Heart right ventricle (tissue), 16 donors: ENCODE results near the gene EEF1AKMT4. TPM values are rescaled to one million over a fixed set of nuclear protein-coding genes. Genes with fewer than 3 reads are reported as not detected.
A peak's percentile ranks its signal among the peaks of the same experiment; 100 is the strongest.

ENCODE experiments used
- ATAC-seq, 8 donors: fragments of 200-7000 bp; cut with Tn5 transposase; one replicate each; pipeline ENCODE4 v1.9.1; 2020; ENCODE audit warnings: mild to moderate bottlenecking in 8 of 8, moderate library complexity in 8 of 8, moderate number of reproducible peaks in 1 of 8
- DNase-seq, 2 donors: peaks; one replicate each; pipeline ENCODE4 v3.0.0-alpha.2; 2020
- H3K27ac ChIP-seq, 10 donors: fragments of 200-600 bp; sonication (generic) in 2 of 10; one replicate each; pipeline versions ENCODE4 v1.5.0 to v1.8.0; 2020 to 2022; ENCODE audit warnings: mild to moderate bottlenecking in 3 of 10
- H3K27me3 ChIP-seq, 7 donors: fragments of 200-600 bp; one replicate each; pipeline ENCODE4 v1.8.0; 2021 to 2022; ENCODE audit warnings: mild to moderate bottlenecking in 2 of 7
- H3K36me3 ChIP-seq, 9 donors: fragments of 200-600 bp; sonication (generic) in 1 of 9; one replicate each; pipeline versions ENCODE4 v1.5.0 to v1.8.0; 2020 to 2022; ENCODE audit warnings: mild to moderate bottlenecking in 2 of 9
- H3K4me1 ChIP-seq, 9 donors: fragments of 200-600 bp; sonication (generic) in 1 of 9; one replicate each; pipeline versions ENCODE4 v1.5.0 to v1.8.0; 2020 to 2022; ENCODE audit warnings: mild to moderate bottlenecking in 4 of 9
- H3K4me3 ChIP-seq, 10 donors: fragments of 200-600 bp; sonication (generic) in 2 of 10; one replicate each; pipeline versions ENCODE4 v1.5.0 to v1.8.0; 2020 to 2022; ENCODE audit warnings: mild to moderate bottlenecking in 7 of 10, moderate library complexity in 2 of 10
- H3K9me3 ChIP-seq, 11 donors: fragments of 200-600 bp in 10 of 11; sonication (generic) in 2 of 11; one replicate each; pipeline versions ENCODE4 v1.5.0 to v1.8.0; 2013 to 2022; ENCODE audit warnings: mild to moderate bottlenecking in 2 of 11, control low read depth in 1 of 11, moderate library complexity in 1 of 11
- CTCF ChIP-seq, 9 donors: fragments of 200-600 bp; sonication (generic) in 2 of 9; IDR thresholded peaks; one replicate each; pipeline versions ENCODE4 v1.5.0 to v1.8.0; 2021 to 2022; ENCODE audit warnings: antibody characterized with exemption in 9 of 9, mild to moderate bottlenecking in 5 of 9, moderate library complexity in 1 of 9
- WGBS, 2 donors: extraction: QIAGEN DNeasy Blood & Tissue Kit; methylation state at CpG; one replicate each; pipeline ENCODE4 v1.1.7; 2013; ENCODE audit warnings: inconsistent platforms in 1 of 2; 5-methylcytosine and 5-hydroxymethylcytosine counted together
- intact Hi-C, 10 donors: fragments of 100-400 bp; cut with DNase I; formaldehyde crosslinking; loops; one replicate each; pipeline versions ENCODE4 v1.11.1 to v1.14.2; 2022
- polyA plus RNA-seq, 2 donors: library from polyadenylated mRNA; stranded (reverse); fragments of 200-250 nt; gene quantifications; one replicate each; pipeline ENCODE4 v1.2.3, GENCODE V29; 2013
- total RNA-seq, 10 donors: library from RNA; stranded (reverse); fragmentation: NEBNext Ultra II Directional in 3 of 10; extraction: Animal tissue kit (Norgen Biotek cat#: 25700) in 3 of 10; gene quantifications; one replicate each; pipeline versions ENCODE4 v1.2.1 to v1.2.4, GENCODE V29; 2021 to 2023
- donor health status: Arrhythmogenic right ventricular cardiomyopathy.
- donor health status: ischemic (EF 13 %, LVEDD 7.1; RV severe dilation, severe dysfunction).
- donor health status: healthy with polysubstance abuse.
- donor health status: DM: no; HTN: yes; CAD: no.
- donor health status: DM: no; HTN: no; CAD: no.
- donor health status: ischemic (EF 25% LVEDD 6.9; RV normal size, moderate dysfunction).
- donor health status: ischemic (EF 25% LVEDD 5.7; RV mildly dilated, moderate dysfunction).
- donor health status: healthy.
- donor health status: DM: yes; HTN: yes; CAD: no.
- donor health status: Ischemic cardiomyopathy.
- donor health status: ischemic (EF 35%, LVEDD 5.7; RV mildly dilated, moderate dysfunction).
- donor health status: nonischemic (EF 11% LVEDD 7.7; RV severe dilation, severe dysfunction).
- donor health status: DM: yes; HTN: yes; CAD: no.
- donor health status: PGD.
- donor health status: ischemic (EF 29% LVEDD 5.4; RV normal size, mild dysfunction).
- donor health status: nonischemic (EF 23%, LVEDD 6.1; RV moderate dilation, normal function).

Gene EEF1AKMT4
- total and polyA plus RNA-seq, 12 donors = 0.49 to 19.4 (median 1.1) TPM

- H3K4me1 ChIP-seq = peaks cover 0 to 8% (median 7%) of the 10 kb centered on the region in 9 donors
- intact Hi-C loops = loop anchor here (10.0 kb wide), 4 partner anchors 57 to 347 kb away; partner anchors contain the start of genes ABCF3 (in 2 of the 10) and ABCC5 (in 1 of the 10)
- no peak overlapping the region for H3K27ac ChIP-seq
- ATAC-seq (peak; percentile 63 to 82 (median 68)), DNase-seq (peak in 1 of 2 donors; percentile 49)
- TF ChIP-seq CTCF (IDR thresholded peaks at IDR 0.05) = peak in 7 of 9 donors; percentile 46 to 67 (median 54)
- WGBS, 2 donors = 12 to 16% methylated on average over 45 to 46 of the region's 46 CpGs
- peaks cover 0 to 6% (median 2%) of the 10 kb centered on the region in 7 donors for H3K27me3 ChIP-seq
- peak overlapping the region in 1 of 10 donors; percentile 9 for H3K4me3 ChIP-seq
- no peaks in the 10 kb centered on the region for H3K9me3 ChIP-seq
- peaks cover 0 to 43% (median 26%) of the 10 kb centered on the region in 9 donors for H3K36me3 ChIP-seq
These were observed 7.8 kb upstream of the EEF1AKMT4 start for GRCh38 chr3:184241447-184242296.

DNA sequence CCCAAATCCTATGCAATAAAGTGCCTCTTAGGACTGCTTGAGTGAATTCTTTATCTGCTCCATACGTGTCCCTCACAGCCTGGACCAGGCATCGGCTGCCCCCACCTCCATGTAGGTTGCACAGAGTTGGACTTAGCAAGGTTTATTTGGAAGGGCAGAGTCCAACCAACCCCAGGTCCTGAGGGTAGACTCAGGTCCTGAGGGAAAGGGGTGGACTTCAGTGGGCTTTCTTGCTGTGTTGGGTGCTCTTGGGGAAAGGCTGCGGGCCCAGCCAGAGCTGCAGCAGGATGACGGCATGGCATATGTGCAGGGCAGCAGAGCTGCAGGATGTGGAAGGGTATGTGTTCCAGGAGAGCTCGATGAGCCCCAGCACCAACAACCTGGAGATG is 7.2 kb upstream of the EEF1AKMT4 start:
- Histone ChIP-seq H3K4me1 (peaks cover 0 to 9% (median 7%) of the 10 kb centered on the region in 9 donors), H3K9me3 (no peaks in the 10 kb centered on the region), H3K27me3 (peaks cover 0 to under 1% (median 0%) of the 10 kb centered on the region in 7 donors), H3K36me3 (peaks cover 0 to 43% (median 26%) of the 10 kb centered on the region in 9 donors), H3K4me3 (no peak overlapping the region), H3K27ac (no peak overlapping the region)
- TF ChIP-seq CTCF (IDR thresholded peaks at IDR 0.05) = no peak
- no peak for ATAC-seq
- 85% methylated on average over 5 of the region's 5 CpGs for WGBS, 2 donors
- no peak for DNase-seq
- intact Hi-C loops = loop anchor here (10.0 kb wide), 4 partner anchors 57 to 347 kb away; partner anchors contain the start of genes ABCF3 (in 2 of the 10) and ABCC5 (in 1 of the 10)

- H3K36me3 ChIP-seq = peaks cover 0 to 23% (median 12%) of the 10 kb centered on the region in 9 donors
- intact Hi-C loops = loop anchor here (1.0 to 10.0 kb wide), 13 partner anchors 49 to 354 kb away; partner anchors contain the start of genes ABCF3 (in 6 of the 10), EIF2B5 (in 4 of the 10), DVL3 (in 2 of the 10) and PSMD2 (in 2 of the 10)
- DNase-seq = peak; percentile 86 to 88
- H3K9me3 ChIP-seq = no peaks in the 10 kb centered on the region
- H3K4me3 ChIP-seq = peak within 1 kb of the TSS; percentile 63 to 92 (median 82)
- peak within 1 kb of the TSS in 9 of 10 donors; percentile 77 to 94 (median 83) for H3K27ac ChIP-seq
- peak; percentile 75 to 93 (median 87) for ATAC-seq
- H3K4me1 ChIP-seq = peaks cover 0 to 23% (median 18%) of the 10 kb centered on the region in 9 donors
- 0 to 1% methylated on average over 49 of the region's 49 CpGs for WGBS, 2 donors
- peak in 1 of 9 donors; percentile 18 for TF ChIP-seq CTCF (IDR thresholded peaks at IDR 0.05)
- no peaks in the 10 kb centered on the region for H3K27me3 ChIP-seq
These were observed 739 bp upstream of the EEF1AKMT4 start, which contains the start of gene ALG3 for GRCh38 chr3:184248454-184249411. TSS of gene ALG3 (minus strand) at chr3:184248962. CDS start at chr3:184248940, 22 bp downstream.
